ENCODE measurements around the gene DGKB. TPM values are rescaled to one million over a fixed set of nuclear protein-coding genes. Genes with fewer than 3 reads are reported as not detected.

DGKB gene
- total RNA-seq, 1 donor from 2014 or later, result not detected

- TF ChIP-seq CTCF (IDR thresholded peaks at IDR 0.05), result no peak
- H3K27ac ChIP-seq, result no peak overlapping the region
- no peaks in the 10 kb centered on the region for H3K36me3 ChIP-seq
- no peak for DNase-seq
- ATAC-seq, result no peak
- no peaks in the 10 kb centered on the region for H3K27me3 ChIP-seq
- intact Hi-C loops (cut with DNase I), result no loop called here
- H3K4me1 ChIP-seq, result no peaks in the 10 kb centered on the region
- no peak overlapping the region for H3K4me3 ChIP-seq
- H3K9me3 ChIP-seq, result no peaks in the 10 kb centered on the region
These were observed 350.5 kb downstream of the DGKB start for GRCh38 chr7:14552060-14552459.

GRCh38 chr7:14551310-14551709 lies 351.2 kb downstream of the DGKB start:
- Histone ChIP-seq H3K4me3 (no peak overlapping the region), H3K27me3 (no peaks in the 10 kb centered on the region), H3K27ac (no peak overlapping the region), H3K36me3 (no peaks in the 10 kb centered on the region), H3K4me1 (no peaks in the 10 kb centered on the region), H3K9me3 (no peaks in the 10 kb centered on the region)
- DNase-seq (no peak), ATAC-seq (no peak)
- no peak for TF ChIP-seq CTCF (IDR thresholded peaks at IDR 0.05)
- intact Hi-C loops (cut with DNase I), result no loop called here

GRCh38 chr7:14542624-14543023 lies 359.9 kb downstream of the DGKB start:
- H3K4me1 ChIP-seq, result no peaks in the 10 kb centered on the region
- no peak overlapping the region for H3K4me3 ChIP-seq
- H3K27me3 ChIP-seq, result no peaks in the 10 kb centered on the region
- ATAC-seq, result no peak
- TF ChIP-seq CTCF (IDR thresholded peaks at IDR 0.05), result no peak
- no peak overlapping the region for H3K27ac ChIP-seq
- no peak for DNase-seq
- no peaks in the 10 kb centered on the region for H3K9me3 ChIP-seq
- no peaks in the 10 kb centered on the region for H3K36me3 ChIP-seq
- intact Hi-C loops (cut with DNase I), result no loop called here

GRCh38 chr7:14521183-14521582 lies 381.4 kb downstream of the DGKB start:
- Histone ChIP-seq H3K4me3 (no peak overlapping the region), H3K36me3 (no peaks in the 10 kb centered on the region), H3K27me3 (no peaks in the 10 kb centered on the region), H3K9me3 (no peaks in the 10 kb centered on the region), H3K4me1 (no peaks in the 10 kb centered on the region), H3K27ac (no peak overlapping the region)
- ATAC-seq (no peak), DNase-seq (no peak)
- intact Hi-C loops (cut with DNase I), result no loop called here
- TF ChIP-seq CTCF (IDR thresholded peaks at IDR 0.05), result no peak

- ATAC-seq (no peak), DNase-seq (no peak)
- H3K27ac ChIP-seq, result no peak overlapping the region
- no peaks in the 10 kb centered on the region for H3K9me3 ChIP-seq
- no peak for TF ChIP-seq CTCF (IDR thresholded peaks at IDR 0.05)
- no peak overlapping the region for H3K4me3 ChIP-seq
- H3K27me3 ChIP-seq, result no peaks in the 10 kb centered on the region
- H3K4me1 ChIP-seq, result no peaks in the 10 kb centered on the region
- intact Hi-C loops (cut with DNase I), result no loop called here
- no peaks in the 10 kb centered on the region for H3K36me3 ChIP-seq
These were observed 392.3 kb downstream of the DGKB start for GRCh38 chr7:14510268-14510667.

GRCh38 chr7:14507617-14508016 lies 394.9 kb downstream of the DGKB start:
- Histone ChIP-seq H3K27me3 (no peaks in the 10 kb centered on the region), H3K9me3 (no peaks in the 10 kb centered on the region), H3K4me1 (no peaks in the 10 kb centered on the region), H3K27ac (no peak overlapping the region), H3K36me3 (no peaks in the 10 kb centered on the region), H3K4me3 (no peak overlapping the region)
- no peak for TF ChIP-seq CTCF (IDR thresholded peaks at IDR 0.05)
- intact Hi-C loops (cut with DNase I), result no loop called here
- ATAC-seq (no peak), DNase-seq (no peak)

Data from upper lobe of right lung (tissue), 1 donor.